Measurements from ENCODE around the gene SLX4.
"Not testable (repeated sequence)": the region's sequence is repeated elsewhere in the genome, so short reads cannot be mapped to it uniquely, and the experiment has no call there.

The SLX4 gene

DNA sequence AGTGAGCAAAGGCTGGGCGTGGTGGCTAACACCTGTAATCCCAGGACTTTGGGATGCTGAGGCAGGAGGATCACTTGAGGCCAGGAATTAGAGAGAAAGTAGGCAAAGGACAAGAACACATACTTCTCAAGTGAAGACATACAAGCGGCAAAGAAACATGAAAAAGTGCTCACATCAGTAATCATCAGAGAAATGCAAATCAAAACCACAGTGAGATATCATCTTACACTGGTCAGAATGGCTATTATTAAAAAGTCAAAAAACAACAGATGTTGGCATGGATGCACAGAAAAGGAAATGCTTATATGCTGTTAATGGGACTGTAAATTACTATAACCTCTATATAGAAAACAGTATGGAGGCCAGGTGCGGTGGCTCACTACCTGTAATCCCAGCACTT, 12.2 kb upstream of the SLX4 start:
- in situ Hi-C loops (cut with HindIII; ENCODE audit: low sequenced_read_pairs), result no loop called here
- TF ChIP-seq, protein P1, sequence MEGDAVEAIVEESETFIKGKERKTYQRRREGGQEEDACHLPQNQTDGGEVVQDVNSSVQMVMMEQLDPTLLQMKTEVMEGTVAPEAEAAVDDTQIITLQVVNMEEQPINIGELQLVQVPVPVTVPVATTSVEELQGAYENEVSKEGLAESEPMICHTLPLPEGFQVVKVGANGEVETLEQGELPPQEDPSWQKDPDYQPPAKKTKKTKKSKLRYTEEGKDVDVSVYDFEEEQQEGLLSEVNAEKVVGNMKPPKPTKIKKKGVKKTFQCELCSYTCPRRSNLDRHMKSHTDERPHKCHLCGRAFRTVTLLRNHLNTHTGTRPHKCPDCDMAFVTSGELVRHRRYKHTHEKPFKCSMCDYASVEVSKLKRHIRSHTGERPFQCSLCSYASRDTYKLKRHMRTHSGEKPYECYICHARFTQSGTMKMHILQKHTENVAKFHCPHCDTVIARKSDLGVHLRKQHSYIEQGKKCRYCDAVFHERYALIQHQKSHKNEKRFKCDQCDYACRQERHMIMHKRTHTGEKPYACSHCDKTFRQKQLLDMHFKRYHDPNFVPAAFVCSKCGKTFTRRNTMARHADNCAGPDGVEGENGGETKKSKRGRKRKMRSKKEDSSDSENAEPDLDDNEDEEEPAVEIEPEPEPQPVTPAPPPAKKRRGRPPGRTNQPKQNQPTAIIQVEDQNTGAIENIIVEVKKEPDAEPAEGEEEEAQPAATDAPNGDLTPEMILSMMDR (IDR thresholded peaks at IDR 0.05; ENCODE audit: low read depth, low read length), result no peak
- no peak overlapping the region for H3K4me3 ChIP-seq (ENCODE audit: low read depth, low read length)
- DNase-seq (ENCODE audit: low read depth, low spot score), result no peak

DNA sequence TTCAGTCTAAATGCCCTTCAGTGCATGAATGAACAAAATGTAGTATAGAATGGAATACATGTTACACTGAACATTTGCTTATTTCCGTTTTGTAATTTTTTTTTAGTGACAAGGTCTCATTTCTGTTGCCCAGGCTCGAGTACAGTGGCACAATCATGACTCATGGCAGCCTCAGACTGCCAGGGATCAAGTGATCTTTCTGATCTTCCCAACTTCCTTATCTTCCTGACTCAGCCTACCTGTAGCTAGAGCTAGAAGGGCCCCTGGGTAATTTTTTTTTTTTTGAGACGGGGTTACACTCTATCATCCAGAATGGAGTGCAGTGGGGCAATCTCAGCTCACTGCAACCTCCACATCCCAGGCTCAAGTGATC, 7.3 kb upstream of the SLX4 start:
- in situ Hi-C loops (cut with HindIII; ENCODE audit: low sequenced_read_pairs), result no loop called here
- DNase-seq (ENCODE audit: low read depth, low spot score), result no peak
- no peak overlapping the region for H3K4me3 ChIP-seq (ENCODE audit: low read depth, low read length)
- TF ChIP-seq, protein P1 (IDR thresholded peaks at IDR 0.05; ENCODE audit: low read depth, low read length), result no peak

DNA sequence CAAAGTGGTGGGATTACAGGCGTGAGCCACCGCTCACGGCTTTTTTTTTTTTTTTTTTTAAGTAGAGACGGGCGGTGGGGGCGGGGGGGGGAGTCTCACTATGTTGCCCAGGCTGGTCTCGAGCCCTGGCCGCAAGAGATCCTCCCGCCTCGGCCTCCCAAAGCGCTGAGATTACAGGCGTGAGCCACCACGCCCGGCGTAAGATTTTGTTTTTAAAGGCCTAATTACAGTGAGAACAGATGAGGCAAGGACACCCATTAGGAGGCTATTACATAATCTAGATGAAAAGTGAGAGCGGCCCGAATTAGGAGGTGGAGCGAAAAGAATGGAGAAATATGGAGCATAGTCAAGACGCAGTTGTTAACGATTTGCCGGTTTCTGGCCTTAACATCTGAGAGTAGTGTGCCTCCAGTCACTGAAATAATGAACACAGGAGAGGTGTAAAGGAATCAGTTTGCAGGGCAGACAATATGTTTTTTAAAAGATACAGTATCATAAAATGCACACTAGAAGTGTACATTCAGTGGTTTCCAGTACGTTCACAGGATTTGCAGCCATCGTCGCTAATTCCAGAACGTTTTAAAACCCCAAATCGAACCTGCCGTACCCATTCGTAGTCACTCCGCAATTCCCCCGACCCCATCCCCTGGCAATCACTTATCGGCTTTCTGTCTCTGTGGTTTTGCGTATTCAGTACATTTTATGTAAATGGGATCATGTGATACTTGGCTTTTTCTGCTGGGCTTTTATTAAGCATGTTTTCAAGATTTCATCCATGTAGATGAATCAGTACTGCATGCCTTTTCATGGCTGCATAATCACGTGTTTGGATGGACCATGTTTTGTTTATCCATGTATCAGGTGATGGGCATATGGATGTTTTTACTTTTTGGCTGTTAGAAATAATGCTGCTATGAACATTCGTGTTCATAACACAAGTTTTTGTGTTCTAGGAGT, 1.4 kb upstream of the SLX4 start:
- TF ChIP-seq, protein P1 (IDR thresholded peaks at IDR 0.05; ENCODE audit: low read depth, low read length), result no peak
- no peak for DNase-seq (ENCODE audit: low read depth, low spot score)
- in situ Hi-C loops (cut with HindIII; ENCODE audit: low sequenced_read_pairs), result no loop called here
- H3K4me3 ChIP-seq (ENCODE audit: low read depth, low read length), result peak overlapping the region; percentile 90

DNA sequence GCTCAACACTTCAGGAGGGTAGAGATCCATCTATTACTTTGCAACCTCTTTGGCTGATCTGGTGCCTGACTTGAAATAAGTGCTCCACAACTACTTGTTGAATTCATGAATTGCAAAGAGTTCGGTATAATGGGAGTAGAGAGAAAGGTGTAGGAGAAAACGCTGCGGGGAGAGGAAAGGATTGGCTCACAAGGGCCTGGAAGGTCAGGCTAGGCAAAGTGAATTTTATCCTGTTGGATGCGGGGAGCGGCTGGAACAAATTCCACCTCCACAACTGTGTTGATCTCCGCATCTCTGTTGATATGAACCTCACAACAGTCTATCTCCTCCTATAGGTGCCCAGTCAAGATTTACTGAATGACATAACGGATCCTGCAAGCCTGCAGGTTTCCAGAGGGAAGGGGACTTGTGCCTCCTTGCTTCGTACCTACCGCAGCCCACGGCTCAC, 684 bp downstream of the SLX4 start:
- H3K4me3 ChIP-seq (ENCODE audit: low read depth, low read length), result peak overlapping the region; percentile 86
- in situ Hi-C loops (cut with HindIII; ENCODE audit: low sequenced_read_pairs), result no loop called here
- DNase-seq (ENCODE audit: low read depth, low spot score), result peak; percentile 8
- TF ChIP-seq, protein P1 (IDR thresholded peaks at IDR 0.05; ENCODE audit: low read depth, low read length), result no peak

DNA sequence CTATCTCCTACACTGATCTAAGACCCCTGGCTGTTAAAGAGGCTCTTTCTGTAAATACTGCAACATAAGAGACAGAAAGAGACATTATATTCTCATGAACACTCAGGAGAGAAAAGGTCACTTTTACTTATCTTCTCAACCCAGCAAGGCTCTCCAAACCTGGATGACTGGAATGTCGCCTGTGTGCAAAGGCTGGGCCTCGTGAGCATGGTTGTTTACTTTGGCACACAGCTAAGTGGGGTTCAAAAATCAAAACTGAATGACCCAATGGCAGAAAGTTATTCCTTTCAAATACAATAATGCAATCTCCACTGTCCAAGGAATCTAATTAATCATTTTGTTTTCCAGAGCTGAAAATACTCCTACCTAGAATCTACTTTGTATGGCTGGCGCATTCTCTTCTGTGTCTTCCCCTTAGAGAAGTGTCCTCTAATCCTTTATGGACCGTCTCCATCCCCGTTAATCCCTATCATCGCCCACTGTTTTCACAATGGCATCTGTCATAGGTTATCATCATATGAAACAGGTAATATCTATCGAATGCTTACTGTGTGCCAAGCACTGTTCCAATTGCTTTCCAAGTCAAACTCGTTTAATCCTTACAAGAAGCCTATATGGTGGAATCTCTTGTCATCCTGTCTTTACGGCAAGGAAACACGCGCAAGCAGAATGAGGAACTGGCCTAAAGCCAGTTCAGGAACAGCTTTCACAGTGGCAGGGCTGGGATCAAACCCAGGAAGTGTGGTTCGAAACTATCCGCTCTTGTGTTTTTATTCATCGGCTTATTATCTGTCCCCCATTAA, 1.3 kb downstream of the SLX4 start:
- no peak for DNase-seq (ENCODE audit: low read depth, low spot score)
- in situ Hi-C loops (cut with HindIII; ENCODE audit: low sequenced_read_pairs), result no loop called here
- H3K4me3 ChIP-seq (ENCODE audit: low read depth, low read length), result peak overlapping the region; percentile 86
- TF ChIP-seq, protein P1 (IDR thresholded peaks at IDR 0.05; ENCODE audit: low read depth, low read length), result no peak

DNA sequence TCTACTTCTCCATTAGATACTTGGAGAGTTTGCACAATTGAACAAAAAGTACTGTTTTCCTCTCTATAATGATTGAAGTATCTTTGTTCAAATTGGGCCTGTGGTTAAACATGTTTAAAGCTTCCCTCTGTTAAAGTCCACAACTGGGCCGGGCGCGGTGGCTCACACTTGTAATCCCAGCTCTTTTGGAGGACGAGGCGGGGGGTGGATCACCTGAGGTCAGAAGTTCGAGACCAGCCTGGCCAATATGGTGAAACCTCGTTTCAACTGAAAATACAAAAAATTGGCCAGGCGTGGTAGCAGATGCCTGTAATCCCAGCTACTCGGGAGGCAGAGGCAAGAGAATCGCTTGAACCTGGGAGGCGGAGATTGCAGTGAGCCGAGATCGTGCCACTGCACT, 2.4 kb downstream of the SLX4 start:
- DNase-seq (ENCODE audit: low read depth, low spot score); H3K4me3 ChIP-seq (ENCODE audit: low read depth, low read length); in situ Hi-C loops (cut with HindIII; ENCODE audit: low sequenced_read_pairs): not testable (repeated sequence)

DNA sequence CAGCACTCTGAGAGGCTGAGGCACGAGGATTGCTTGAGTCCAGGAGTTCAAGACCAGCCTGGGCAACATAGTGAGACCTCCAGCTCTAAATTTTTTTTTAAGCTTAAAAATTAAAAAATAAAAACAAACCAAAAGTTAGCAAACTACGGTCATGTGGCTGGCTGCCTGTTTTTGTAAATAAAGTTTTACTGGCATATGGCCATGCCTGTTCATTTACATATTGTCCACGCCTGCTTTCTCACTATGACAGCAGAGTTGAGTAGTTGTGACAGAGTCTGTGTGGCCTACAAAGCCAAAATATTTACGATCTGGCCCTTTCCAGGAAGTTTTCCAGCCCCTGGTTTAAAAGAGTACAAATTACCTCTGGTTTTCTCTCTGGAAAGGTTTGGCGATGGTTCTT, 3.3 kb downstream of the SLX4 start:
- TF ChIP-seq, protein P1 (IDR thresholded peaks at IDR 0.05; ENCODE audit: low read depth, low read length), result no peak
- DNase-seq (ENCODE audit: low read depth, low spot score), result no peak
- in situ Hi-C loops (cut with HindIII; ENCODE audit: low sequenced_read_pairs), result no loop called here
- H3K4me3 ChIP-seq (ENCODE audit: low read depth, low read length), result no peak overlapping the region

All from astrocyte of the spinal cord (primary cell).